GM18907 (cell line): Measurements from ENCODE around the gene PTGR3.

ENCODE experiments used
- ATAC-seq: cut with Tn5 transposase; IDR thresholded peaks from one replicate; pipeline ENCODE4 v1.9.1; 2021; ENCODE audit warnings: mild to moderate bottlenecking, moderate library complexity; ENCODE audit not compliant: unreplicated experiment

The PTGR3 gene

GRCh38 chr18:75216212-75216910 is 7.4 kb upstream of the PTGR3 start:
- peak; percentile 31 for ATAC-seq

GRCh38 chr18:75215663-75216062 is 6.7 kb upstream of the PTGR3 start:
- no peak for ATAC-seq

GRCh38 chr18:75214766-75215510 is 6.0 kb upstream of the PTGR3 start:
- no peak for ATAC-seq

- no peak for ATAC-seq
Measured at GRCh38 chr18:75214332-75214690, 5.4 kb upstream of the PTGR3 start.

GRCh38 chr18:75213611-75214331 is 4.8 kb upstream of the PTGR3 start:
- no peak for ATAC-seq

GRCh38 chr18:75212751-75213090 is 3.8 kb upstream of the PTGR3 start:
- ATAC-seq, result no peak

GRCh38 chr18:75211953-75212750 is 3.2 kb upstream of the PTGR3 start:
- no peak for ATAC-seq

- no peak for ATAC-seq
Measured at GRCh38 chr18:75211626-75211952, 2.6 kb upstream of the PTGR3 start.

- ATAC-seq, result no peak
Measured at GRCh38 chr18:75211002-75211621, 2.2 kb upstream of the PTGR3 start.

- ATAC-seq, result peak; percentile 40
Measured at GRCh38 chr18:75210274-75211001, 1.5 kb upstream of the PTGR3 start, which contains the start of gene TSHZ1. Gene TSHZ1, plus strand, starts transcription at chr18:75210797. Its CDS starts 1,080 bp downstream, at chr18:75211877.

- no peak for ATAC-seq
Measured at GRCh38 chr18:75209951-75210258, 966 bp upstream of the PTGR3 start.

- peak; percentile 25 for ATAC-seq
Measured at GRCh38 chr18:75208836-75209128, 157 bp downstream of the PTGR3 start.

- peak; percentile 14 for ATAC-seq
Measured at GRCh38 chr18:75208155-75208835, 644 bp downstream of the PTGR3 start.

- ATAC-seq, result peak; percentile 11
Measured at GRCh38 chr18:75207310-75208154, 1.4 kb downstream of the PTGR3 start.

GRCh38 chr18:75206452-75207309 is 2.3 kb downstream of the PTGR3 start:
- ATAC-seq, result no peak

GRCh38 chr18:75205514-75206132 is 3.3 kb downstream of the PTGR3 start:
- ATAC-seq, result no peak

- ATAC-seq, result no peak
Measured at GRCh38 chr18:75204732-75205513, 4.0 kb downstream of the PTGR3 start.
